GM12891 (cell line): Measurements from ENCODE around the gene TPD52L2.

ENCODE experiments used
- DNase-seq: peaks from one replicate; pipeline ENCODE4 v3.0.0; 2011; ENCODE audit warnings: low spot score; ENCODE audit not compliant: insufficient read length
- FAIRE-seq: peaks from 2 replicates; lab custom pipeline; 2011; peaks lifted over from hg19 to GRCh38; lab: Jason Lieb, UNC
- PAX5 ChIP-seq: IDR thresholded peaks from 2 replicates; pipeline ENCODE4 v1.6.1; 2011; ENCODE audit warnings: low read length, moderate library complexity, mild to moderate bottlenecking; ENCODE audit not compliant: insufficient read depth, severe bottlenecking
- POLR2A ChIP-seq: IDR thresholded peaks from 2 replicates; pipeline ENCODE4 v1.6.1; 2011; ENCODE audit warnings: low read depth, low read length, control low read depth
- POLR2AphosphoS5 ChIP-seq: IDR thresholded peaks from 2 replicates; pipeline ENCODE4 v1.6.1; 2011; ENCODE audit warnings: low read depth, low read length, control low read depth
- POU2F2 ChIP-seq: IDR thresholded peaks from 2 replicates; pipeline ENCODE4 v1.6.1; 2011; ENCODE audit warnings: low read depth, mild to moderate bottlenecking, control low read depth, low read length, moderate library complexity
- SPI1 ChIP-seq: IDR thresholded peaks from 2 replicates; pipeline ENCODE4 v1.6.1; 2011; ENCODE audit warnings: low read depth, low read length, control low read depth
- TAF1 ChIP-seq: IDR thresholded peaks from 2 replicates; pipeline ENCODE4 v1.6.1; 2011; ENCODE audit warnings: low read depth, low read length, control low read depth

TPD52L2 gene

DNA sequence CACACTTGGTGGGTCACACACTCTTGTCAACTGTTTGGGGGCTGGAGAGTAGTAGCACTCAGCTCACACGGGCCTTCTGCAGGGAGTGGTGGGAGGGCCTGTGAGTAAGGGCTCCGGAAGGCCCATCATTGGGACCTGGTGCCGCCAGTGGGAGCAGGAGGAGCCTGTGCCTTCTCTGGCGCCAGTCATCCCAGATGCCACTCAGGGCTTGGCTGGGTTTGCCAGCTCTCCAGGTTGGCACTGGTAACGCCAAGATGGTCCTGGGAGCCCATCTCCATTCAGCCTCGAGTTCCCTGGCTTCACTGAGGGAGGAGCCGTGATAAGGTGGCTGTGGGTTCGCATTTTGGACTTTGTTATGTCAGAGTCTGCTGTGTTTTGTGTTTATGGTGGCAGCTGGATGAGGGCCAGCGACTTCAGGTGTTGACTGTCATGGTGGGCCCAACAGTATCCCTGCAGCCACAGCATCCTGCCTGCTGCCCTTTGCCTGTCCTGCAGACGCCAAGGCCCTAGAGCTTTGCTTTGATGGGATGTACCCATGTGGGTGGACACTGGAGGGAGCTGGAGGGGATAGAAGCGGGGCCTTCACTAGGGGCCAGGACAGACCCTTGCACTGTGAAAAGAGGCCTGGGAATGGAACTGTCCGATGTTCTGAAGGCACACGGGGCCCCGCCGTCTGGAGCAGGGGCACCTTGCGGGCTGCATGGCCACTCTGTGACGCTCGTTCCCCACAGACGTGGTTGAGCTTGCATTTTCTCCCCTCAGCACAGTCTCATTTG is 16.6 kb downstream of the TPD52L2 start:
- TF ChIP-seq PAX5 = no peak
- TF ChIP-seq POLR2AphosphoS5 = no peak
- no peak for TF ChIP-seq TAF1
- no peak; the same call in 1 of the 2 replicates for TF ChIP-seq POLR2A
- TF ChIP-seq SPI1 = no peak
- TF ChIP-seq POU2F2 = no peak
- DNase-seq (no peak), FAIRE-seq (no peak)

DNA sequence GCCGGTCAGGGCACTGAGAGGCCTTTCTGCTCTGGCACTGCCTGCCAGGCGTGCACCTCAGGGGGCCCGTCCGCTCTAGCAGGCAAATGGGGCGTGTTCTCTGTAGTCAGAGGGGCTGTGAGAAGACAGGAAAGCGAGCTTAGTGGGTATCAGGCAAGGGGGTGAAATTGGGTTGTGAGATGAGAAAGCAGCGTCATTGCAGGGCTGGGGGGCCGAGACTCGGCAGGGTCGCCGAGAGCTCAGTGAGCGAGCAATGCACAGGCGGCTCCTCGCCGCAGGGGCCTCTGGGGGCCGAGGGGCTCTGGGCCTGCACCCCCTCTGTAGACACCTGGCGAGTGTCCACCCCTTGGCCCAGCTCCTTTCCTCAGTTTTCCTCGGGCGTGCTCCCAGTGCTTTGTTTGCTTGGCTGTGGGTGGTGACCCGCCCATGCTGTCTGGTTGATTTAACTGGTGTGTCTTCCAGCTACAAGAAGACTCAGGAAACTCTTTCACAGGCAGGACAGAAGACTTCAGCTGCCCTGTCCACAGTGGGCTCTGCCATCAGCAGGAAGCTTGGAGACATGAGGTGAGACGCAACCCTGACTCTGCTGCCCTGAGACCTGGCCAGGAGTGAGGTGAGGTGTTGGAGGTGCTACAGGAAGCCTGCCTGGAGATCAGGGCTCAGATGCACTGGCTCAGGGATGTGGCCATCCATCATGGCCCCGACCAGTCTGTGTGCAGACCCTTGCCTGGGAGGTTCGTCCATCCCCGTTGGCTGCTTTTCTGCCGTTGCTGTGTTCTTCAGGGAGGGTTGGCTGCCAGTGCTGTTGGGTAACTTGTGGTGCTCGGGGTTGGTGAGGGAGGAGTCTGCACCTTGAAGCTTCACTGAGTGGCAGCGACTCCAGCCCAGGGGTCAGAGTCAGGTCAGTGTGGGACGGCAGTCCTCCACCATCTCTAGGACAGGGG is 17.5 kb downstream of the TPD52L2 start:
- FAIRE-seq (no peak), DNase-seq (no peak)
- TF ChIP-seq SPI1 (no peak), TAF1 (no peak), POLR2AphosphoS5 (no peak), POU2F2 (no peak), POLR2A (no peak), PAX5 (no peak)

DNA sequence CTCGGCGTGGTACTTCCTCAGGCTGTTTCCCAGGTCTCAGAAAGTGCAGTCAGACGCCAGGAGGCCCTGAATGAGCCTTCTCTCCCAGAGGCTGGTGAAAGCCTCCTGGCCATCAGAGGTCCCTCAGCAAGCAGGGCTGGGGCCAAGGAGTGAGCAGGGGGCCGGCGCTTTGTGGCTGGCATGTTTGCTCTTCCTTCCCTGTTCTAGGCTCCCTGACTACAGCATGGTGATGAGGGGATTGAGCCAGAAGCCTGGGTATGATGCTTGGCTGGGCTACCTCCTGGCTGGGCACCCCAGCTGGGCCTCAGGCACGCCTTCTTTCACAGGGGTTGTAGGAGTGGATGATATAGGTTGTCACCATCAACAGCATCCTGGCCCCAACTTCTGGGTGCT is 18.1 kb downstream of the TPD52L2 start:
- TF ChIP-seq POU2F2 = no peak
- DNase-seq = no peak
- no peak for FAIRE-seq

DNA sequence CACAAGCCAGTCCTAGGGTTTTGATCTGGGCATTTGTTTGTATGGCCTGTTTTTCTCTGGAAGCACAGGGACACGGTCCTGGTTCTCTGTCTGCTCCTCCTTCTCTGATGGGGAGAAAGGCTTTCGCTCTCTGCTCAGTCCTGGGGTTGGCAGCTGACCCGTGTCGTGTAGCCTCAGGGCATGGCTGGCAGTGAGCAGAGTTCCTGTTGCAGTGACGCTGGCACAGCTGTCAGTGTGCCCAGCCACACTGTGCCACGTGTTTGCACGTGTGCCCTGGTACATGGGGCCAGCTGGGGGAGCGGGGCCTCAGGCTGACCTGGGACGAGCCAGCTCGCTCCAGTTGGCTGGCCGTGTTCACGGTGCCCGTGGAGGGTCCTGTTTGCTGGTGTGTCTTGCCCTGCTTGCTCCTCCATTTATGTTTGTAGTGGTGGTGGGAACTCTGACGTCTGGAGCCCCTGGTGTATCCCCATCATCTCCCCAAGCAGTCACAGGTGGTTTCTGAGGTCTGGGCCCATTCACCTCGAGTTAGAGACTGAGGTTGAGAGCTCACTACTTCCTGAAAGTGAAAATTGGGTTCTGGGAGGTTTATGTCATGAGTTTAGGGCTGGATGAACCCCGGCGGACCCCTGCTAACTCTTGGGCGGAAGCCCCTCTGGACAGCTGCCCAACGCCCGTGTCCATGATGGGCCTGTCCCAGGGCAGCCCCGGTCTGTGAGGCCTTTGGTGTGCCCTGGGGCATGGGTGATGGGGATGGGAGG is 19.6 kb downstream of the TPD52L2 start:
- DNase-seq = no peak
- TF ChIP-seq TAF1 (no peak), POLR2AphosphoS5 (no peak), SPI1 (no peak), POLR2A (no peak), POU2F2 (no peak), PAX5 (no peak)
- FAIRE-seq = no peak

DNA sequence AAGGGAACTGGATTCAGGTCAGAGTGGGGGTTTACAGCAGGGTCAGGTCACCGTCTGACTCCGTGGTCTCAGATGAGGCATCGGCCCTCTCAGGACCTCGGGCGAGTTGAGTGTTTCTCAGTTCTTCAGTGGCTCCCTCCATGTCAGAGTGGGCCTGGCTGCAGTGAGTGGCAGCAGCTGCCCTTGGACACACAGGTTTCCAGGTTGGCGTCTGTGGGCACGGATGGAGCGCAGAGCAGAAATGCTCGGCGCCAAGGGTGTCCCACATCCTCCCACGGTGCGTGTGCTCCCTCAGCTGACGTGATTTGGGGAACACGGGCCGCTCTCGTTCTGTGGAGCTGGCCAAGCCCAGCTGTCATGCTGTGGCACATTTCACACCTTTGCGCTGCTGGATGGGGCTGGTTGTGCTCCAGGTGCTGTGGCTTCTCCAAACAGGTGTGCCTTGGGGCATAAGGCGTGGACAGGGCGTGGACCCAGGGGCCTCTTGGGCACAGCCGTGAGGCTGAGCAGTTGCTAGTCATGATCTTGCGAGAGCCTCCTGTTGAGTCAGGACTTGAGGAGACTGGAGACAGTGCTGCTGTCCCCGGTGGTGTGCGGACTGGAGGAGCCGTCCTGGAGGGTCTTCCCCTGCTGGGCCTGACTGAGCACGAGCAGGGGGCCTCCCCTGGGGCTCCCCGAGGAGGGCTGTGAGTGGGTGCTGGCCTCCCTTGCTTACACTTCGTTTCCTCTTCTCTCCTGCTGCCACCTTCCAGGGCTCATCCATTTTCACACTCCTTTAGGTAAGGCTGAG is 20.4 kb downstream of the TPD52L2 start:
- no peak for DNase-seq
- peak; percentile 28 for FAIRE-seq
- TF ChIP-seq SPI1 (no peak), POU2F2 (no peak), POLR2AphosphoS5 (no peak), PAX5 (no peak), POLR2A (no peak), TAF1 (no peak)

DNA sequence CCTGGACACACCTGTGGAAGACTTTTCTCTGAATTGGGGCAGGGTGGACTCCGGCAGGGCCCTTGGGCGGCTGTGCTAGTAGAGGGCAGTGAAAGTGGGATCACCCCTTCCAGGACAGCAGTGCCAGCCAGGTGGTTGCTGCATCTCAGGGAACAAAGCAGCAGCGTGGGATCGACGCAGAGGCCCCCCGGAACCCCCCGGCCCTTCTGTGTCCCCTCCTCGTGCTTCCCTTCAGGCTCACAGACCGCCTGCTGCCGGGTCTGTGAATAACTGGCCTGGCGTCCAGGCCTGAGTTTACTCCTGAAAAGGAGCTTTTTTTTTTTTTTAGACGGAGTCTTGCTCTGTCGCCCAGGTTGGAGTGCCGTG is 21.0 kb downstream of the TPD52L2 start:
- DNase-seq (no peak), FAIRE-seq (no peak)
- TF ChIP-seq PAX5 (no peak), SPI1 (no peak), POU2F2 (no peak), TAF1 (no peak), POLR2A (no peak), POLR2AphosphoS5 (no peak)

DNA sequence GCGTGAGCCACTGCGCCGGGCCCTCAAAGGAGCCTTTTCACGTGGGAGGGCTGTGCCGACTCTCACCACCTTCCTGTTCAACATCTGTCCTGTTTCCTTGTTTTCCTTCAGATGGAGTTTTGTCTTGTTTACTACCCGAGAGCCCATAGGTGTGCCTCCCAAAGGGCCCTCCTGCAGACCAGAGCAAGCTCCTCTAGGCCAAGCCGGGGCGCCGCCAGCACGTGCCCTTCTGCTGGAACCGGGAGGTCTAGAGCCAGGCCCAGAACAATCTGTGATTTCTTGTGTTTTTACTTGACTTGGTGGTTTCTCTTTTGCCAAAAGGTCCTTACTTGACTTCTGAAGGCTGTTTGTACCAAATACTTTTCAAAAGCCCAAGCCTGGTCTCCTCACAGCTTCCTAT is 21.9 kb downstream of the TPD52L2 start:
- TF ChIP-seq SPI1 (no peak), POLR2A (no peak), POLR2AphosphoS5 (no peak)
- FAIRE-seq (no peak), DNase-seq (no peak)

DNA sequence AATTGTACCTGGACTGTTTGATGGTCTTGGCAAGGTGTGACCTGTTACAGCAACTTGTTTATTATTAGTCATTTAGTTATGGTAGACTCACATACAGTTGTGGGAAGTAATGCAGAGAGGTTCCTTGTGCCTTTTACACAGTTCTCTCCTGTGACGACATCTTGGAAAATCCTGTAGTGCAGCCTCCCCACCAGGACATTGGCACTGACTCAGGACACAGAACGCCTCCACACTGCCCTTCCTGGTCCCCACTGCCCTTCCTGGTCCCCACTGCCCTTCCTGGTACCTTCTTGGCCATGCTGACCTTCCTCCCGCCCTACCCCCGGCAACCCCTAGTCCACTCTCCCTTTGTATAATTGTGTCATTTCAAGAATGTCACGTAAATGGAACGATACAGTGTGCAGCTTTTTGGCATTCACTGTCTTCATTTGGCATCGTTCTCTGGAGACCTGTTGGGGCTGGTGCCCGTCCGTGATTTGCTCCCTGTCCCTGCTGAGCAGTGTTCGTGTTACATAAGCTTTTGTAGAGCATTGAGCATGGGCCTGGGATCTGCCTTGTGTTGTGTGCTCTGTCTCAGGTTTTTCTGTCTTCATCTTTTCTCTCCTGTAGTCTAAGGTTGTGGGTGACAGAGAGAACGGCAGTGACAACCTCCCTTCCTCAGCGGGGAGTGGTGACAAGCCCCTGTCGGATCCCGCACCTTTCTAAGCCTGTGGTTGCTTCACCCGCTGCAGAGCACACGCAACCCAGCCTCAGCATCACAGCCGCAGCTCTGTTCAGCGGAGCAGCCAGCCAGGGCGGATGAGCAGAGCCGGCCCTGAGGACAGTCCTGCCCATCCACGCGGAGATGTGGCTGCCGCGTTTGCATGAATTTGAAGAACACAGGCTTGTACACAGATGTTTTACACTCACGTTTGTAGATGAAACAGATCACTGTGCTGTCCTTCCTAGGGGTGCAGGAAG is 24.5 kb downstream of the TPD52L2 start:
- DNase-seq (no peak), FAIRE-seq (no peak)
- TF ChIP-seq TAF1 (no peak), SPI1 (no peak), PAX5 (no peak), POLR2A (no peak), POU2F2 (no peak), POLR2AphosphoS5 (no peak)
